ENCODE data around the gene TBC1D2.

DNA sequence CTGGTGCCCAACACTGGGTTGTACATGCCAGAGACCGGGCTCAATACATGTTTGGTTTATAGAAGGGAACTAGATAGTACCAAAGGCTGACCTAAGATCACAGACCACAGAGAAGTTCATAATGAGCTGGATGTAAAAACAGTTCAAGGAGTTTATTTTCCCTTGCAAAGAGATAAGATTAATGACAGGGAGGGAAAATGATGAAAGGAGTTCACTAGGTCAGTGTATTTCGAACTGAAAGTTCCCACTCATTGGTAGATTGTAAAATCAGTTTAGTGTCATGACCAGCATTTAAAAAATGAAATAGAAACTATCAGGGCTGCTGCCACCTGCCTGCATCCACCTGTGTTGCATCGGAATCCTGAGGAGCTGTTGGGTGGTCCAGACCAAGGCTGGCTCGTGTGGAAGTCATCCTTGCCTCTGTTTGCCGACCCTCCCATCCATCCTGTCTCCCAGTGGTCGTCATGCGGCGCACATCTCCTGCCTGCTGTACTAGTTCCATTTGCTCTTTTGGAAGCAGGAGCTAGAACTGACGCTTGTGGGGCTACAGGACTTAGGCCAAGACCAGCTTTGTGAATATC is 21.1 kb downstream of the TBC1D2 start:
- no peak for TF ChIP-seq CTCF (IDR thresholded peaks at IDR 0.05)
- TF ChIP-seq EP300 (IDR thresholded peaks at IDR 0.05): no peak
- no peak for TF ChIP-seq POLR2A (IDR thresholded peaks at IDR 0.05)
